IPS-NIHi11 (cell line): ENCODE results near the gene MPIG6B.

Experiments
- DNase-seq: peaks from one replicate; pipeline ENCODE4 v3.0.0; 2012; ENCODE audit warnings: mixed read lengths, low spot score

The MPIG6B gene

GRCh38 chr6:31737991-31738979, 15.1 kb downstream of the MPIG6B start:
- DNase-seq: no peak

- DNase-seq: peak; percentile 97
These were observed 16.6 kb downstream of the MPIG6B start, which contains the start of gene MSH5 for GRCh38 chr6:31739639-31740396. TSS of gene MSH5 (plus strand) at chr6:31740005. CDS start at chr6:31740467, 462 bp downstream.

GRCh38 chr6:31740397-31741223, 17.4 kb downstream of the MPIG6B start:
- peak; percentile 44 for DNase-seq

GRCh38 chr6:31741815-31742214, 18.6 kb downstream of the MPIG6B start:
- no peak for DNase-seq

- DNase-seq: no peak
These were observed 19.7 kb downstream of the MPIG6B start for GRCh38 chr6:31742894-31743293.

GRCh38 chr6:31744422-31744821, 21.2 kb downstream of the MPIG6B start:
- DNase-seq: no peak

GRCh38 chr6:31749301-31750036, 26.3 kb downstream of the MPIG6B start:
- no peak for DNase-seq

GRCh38 chr6:31750411-31751022, 27.3 kb downstream of the MPIG6B start:
- DNase-seq: no peak

- DNase-seq: no peak
These were observed 29.7 kb downstream of the MPIG6B start for GRCh38 chr6:31752739-31753319.

- DNase-seq: no peak
These were observed 35.1 kb downstream of the MPIG6B start for GRCh38 chr6:31758281-31758680.

GRCh38 chr6:31760790-31761189, 37.6 kb downstream of the MPIG6B start:
- no peak for DNase-seq

- DNase-seq: no peak
These were observed 38.2 kb downstream of the MPIG6B start for GRCh38 chr6:31761343-31761742.

- no peak for DNase-seq
These were observed 39.2 kb downstream of the MPIG6B start, which contains the start of gene SAPCD1 for GRCh38 chr6:31762356-31762755. TSS of gene SAPCD1 (plus strand) at chr6:31762656. CDS start at chr6:31763055, 399 bp downstream.

- no peak for DNase-seq
These were observed 39.9 kb downstream of the MPIG6B start for GRCh38 chr6:31762878-31763618.

GRCh38 chr6:31763619-31763940, 40.4 kb downstream of the MPIG6B start:
- peak; percentile 64 for DNase-seq

GRCh38 chr6:31764198-31764597, 41.0 kb downstream of the MPIG6B start:
- no peak for DNase-seq

GRCh38 chr6:31765559-31765909, 42.4 kb downstream of the MPIG6B start:
- no peak for DNase-seq

GRCh38 chr6:31765910-31766794, 43.0 kb downstream of the MPIG6B start:
- peak; percentile 88 for DNase-seq
